ENCODE measurements around the gene EMC7. TPM values are rescaled to one million over a fixed set of nuclear protein-coding genes. Genes with fewer than 3 reads are reported as not detected.

The EMC7 gene
- total and polyA plus RNA-seq, 2 donors (not counting 1 experiment from before 2014, with no cell fraction given), result 18.4 to 29.9 TPM

DNA sequence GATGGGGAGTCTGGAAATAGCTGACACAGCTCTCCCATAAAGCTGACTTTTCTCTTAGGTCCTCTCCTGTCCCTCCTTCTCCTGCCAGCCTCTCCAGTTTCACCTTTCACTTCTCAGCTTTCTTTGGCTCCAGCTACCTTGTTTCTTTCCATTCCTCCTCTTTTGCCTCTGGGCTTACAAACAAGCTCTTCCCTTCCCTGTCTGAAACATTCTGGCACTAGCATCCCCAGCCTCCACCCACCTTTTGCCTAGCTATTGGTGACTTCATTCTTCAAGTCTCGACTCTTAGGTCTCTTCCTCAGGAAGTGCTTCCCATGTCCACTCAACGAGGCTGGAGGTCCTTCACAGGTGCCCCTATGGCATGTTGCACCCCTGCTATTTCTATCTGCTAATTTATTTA is 42.2 kb downstream of the EMC7 start:
- ATAC-seq (ENCODE audit: low read depth) (no peak), DNase-seq (no peak)
- H2AFZ ChIP-seq (ENCODE audit: insufficient read depth, low read depth, low read length, poor library complexity, severe bottlenecking), result no peak overlapping the region
- CTCF ChIA-PET, result interaction anchor here (1.3 to 6.0 kb wide), 2 partner anchors 150 to 528 kb away, joined by 4 to 44 read pairs; partner anchors contain the start of gene KATNBL1
- H3K4me1 Mint-ChIP-seq, result peaks cover 4% of the 10 kb centered on the region
- no peaks in the 10 kb centered on the region for H3K36me3 ChIP-seq (replicated peaks in 1 of 2; ENCODE audit: control extremely low read depth in 1 of 2, control insufficient read depth in 1 of 2, extremely low read depth in 1 of 2, insufficient read depth in 2 of 2, low read length in 1 of 2)
- no peaks in the 10 kb centered on the region for H4K20me1 ChIP-seq (ENCODE audit: control insufficient read depth, insufficient read depth, low read length, poor library complexity, severe bottlenecking)
- H3K27ac Mint-ChIP-seq, result no peak overlapping the region
- intact Hi-C loops (cut with micrococcal nuclease), result no loop called here
- H3K27me3 Mint-ChIP-seq, result no peaks in the 10 kb centered on the region
- peaks cover 0 to 4% of the 10 kb centered on the region in 2 donors for H3K4me1 ChIP-seq (ENCODE audit: control insufficient read depth in 2 of 2, insufficient read depth in 2 of 2, low read length in 2 of 2)
- 66% methylated on average over 2 of the region's 2 CpGs for WGBS (ENCODE audit: insufficient coverage)
- no peak overlapping the region for H3K4me3 ChIP-seq (ENCODE audit: control extremely low read depth in 1 of 5, extremely low read depth in 1 of 5, insufficient read depth in 1 of 5, low read depth in 2 of 5, low read length in 4 of 5)
- no peak overlapping the region for H3K4me3 Mint-ChIP-seq
- no peaks in the 10 kb centered on the region for H3K79me2 ChIP-seq (ENCODE audit: control insufficient read depth, insufficient read depth, low read length)
- H3K9ac ChIP-seq (ENCODE audit: low read length), result no peak overlapping the region
- H3K9me3 Mint-ChIP-seq (ENCODE audit: insufficient read depth), result no peaks in the 10 kb centered on the region
- no peaks in the 10 kb centered on the region for H3K27me3 ChIP-seq (replicated peaks in 1 of 4; ENCODE audit: control extremely low read depth in 1 of 4, control insufficient read depth in 3 of 4, insufficient read depth in 4 of 4, low read length in 3 of 4)
- POLR2A ChIA-PET, result no interaction called here
- H3K27ac ChIP-seq (ENCODE audit: low read length in 2 of 2), result no peak overlapping the region
- no peak overlapping the region for H3K4me2 ChIP-seq (replicated peaks; ENCODE audit: low read depth, low read length, poor library complexity, severe bottlenecking)
- TF ChIP-seq CTCF (IDR thresholded peaks at IDR 0.05) (no peak), EZH2 (IDR thresholded peaks at IDR 0.05; ENCODE audit: borderline replicate concordance, insufficient read depth, low read depth, low read length, poor library complexity, severe bottlenecking) (no peak)
- H3K9me3 ChIP-seq (ENCODE audit: control extremely low read depth in 1 of 3, control insufficient read depth in 2 of 3, insufficient read depth in 1 of 3, low read length in 2 of 3), result no peaks in the 10 kb centered on the region

- Histone ChIP-seq H3K9ac (ENCODE audit: low read length) (no peak overlapping the region), H3K9me3 (ENCODE audit: control extremely low read depth in 1 of 3, control insufficient read depth in 2 of 3, insufficient read depth in 1 of 3, low read length in 2 of 3) (no peaks in the 10 kb centered on the region), H4K20me1 (ENCODE audit: control insufficient read depth, insufficient read depth, low read length, poor library complexity, severe bottlenecking) (no peaks in the 10 kb centered on the region), H2AFZ (ENCODE audit: insufficient read depth, low read depth, low read length, poor library complexity, severe bottlenecking) (no peak overlapping the region), H3K27ac (ENCODE audit: low read length in 2 of 2) (no peak overlapping the region), H3K27me3 (replicated peaks in 1 of 4; ENCODE audit: control extremely low read depth in 1 of 4, control insufficient read depth in 3 of 4, insufficient read depth in 4 of 4, low read length in 3 of 4) (no peaks in the 10 kb centered on the region), H3K36me3 (replicated peaks in 1 of 2; ENCODE audit: control extremely low read depth in 1 of 2, control insufficient read depth in 1 of 2, extremely low read depth in 1 of 2, insufficient read depth in 2 of 2, low read length in 1 of 2) (no peaks in the 10 kb centered on the region), H3K4me3 (ENCODE audit: control extremely low read depth in 1 of 5, extremely low read depth in 1 of 5, insufficient read depth in 1 of 5, low read depth in 2 of 5, low read length in 4 of 5) (no peak overlapping the region), H3K79me2 (ENCODE audit: control insufficient read depth, insufficient read depth, low read length) (no peaks in the 10 kb centered on the region), H3K4me1 (ENCODE audit: control insufficient read depth in 2 of 2, insufficient read depth in 2 of 2, low read length in 2 of 2) (peaks cover 0 to 2% of the 10 kb centered on the region in 2 donors), H3K4me2 (replicated peaks; ENCODE audit: low read depth, low read length, poor library complexity, severe bottlenecking) (no peak overlapping the region)
- no peak for TF ChIP-seq CTCF (IDR thresholded peaks at IDR 0.05)
- no peak for TF ChIP-seq EZH2 (IDR thresholded peaks at IDR 0.05; ENCODE audit: borderline replicate concordance, insufficient read depth, low read depth, low read length, poor library complexity, severe bottlenecking)
- intact Hi-C loops (cut with micrococcal nuclease), result no loop called here
- no peak overlapping the region for H3K4me3 Mint-ChIP-seq
- H3K4me1 Mint-ChIP-seq, result peaks cover 3% of the 10 kb centered on the region
- H3K9me3 Mint-ChIP-seq (ENCODE audit: insufficient read depth), result no peaks in the 10 kb centered on the region
- CTCF ChIA-PET, result interaction anchor here (1.3 kb wide), 1 partner anchor 153 kb away, joined by 4 read pairs; the partner anchor contains the start of gene KATNBL1
- ATAC-seq (ENCODE audit: low read depth), result no peak
- H3K27ac Mint-ChIP-seq, result no peak overlapping the region
- WGBS (ENCODE audit: insufficient coverage), result 100% methylated on average over 3 of the region's 5 CpGs
- H3K27me3 Mint-ChIP-seq, result no peaks in the 10 kb centered on the region
- POLR2A ChIA-PET, result interaction anchor here (0.7 kb wide), 1 partner anchor 779 kb away, joined by 3 read pairs; no protein-coding TSS in a partner anchor
- no peak for DNase-seq
These were observed 44.8 kb downstream of the EMC7 start for GRCh38 chr15:34056911-34057310.

All from B cell (primary cell).